NB4 (cell line): ENCODE results near the gene WIF1.

Experiments
- POLR2A ChIP-seq: IDR thresholded peaks from 2 replicates; pipeline ENCODE4 v1.6.1; 2011; ENCODE audit warnings: mild to moderate bottlenecking; ENCODE audit not compliant: insufficient read length; ENCODE audit errors: extremely low read depth
- TF ChIP-seq, protein P1 (sequence below): IDR thresholded peaks from one replicate; pipeline ENCODE4 v1.5.1; 2012; ENCODE audit warnings: low read depth, low read length

DNA sequence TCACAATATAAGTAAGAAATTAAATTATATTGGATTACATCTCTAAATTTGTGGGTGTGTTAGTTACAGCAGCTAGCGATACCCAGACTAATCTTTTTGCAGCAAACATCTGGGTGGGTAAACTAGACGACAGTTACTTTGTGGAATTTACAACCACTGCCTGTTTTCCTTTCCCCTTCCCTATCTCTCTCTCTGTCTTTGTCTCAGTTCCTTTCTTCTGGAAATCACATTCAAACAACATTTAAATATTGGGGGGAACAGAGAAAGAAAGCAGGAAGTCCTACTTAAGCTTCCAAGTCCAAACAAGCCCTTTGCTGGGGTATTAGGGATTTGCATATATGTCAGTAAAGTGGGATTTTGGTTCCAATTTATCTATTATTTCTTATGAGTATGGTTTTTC is 97.6 kb downstream of the WIF1 start:
- TF ChIP-seq, protein P1, sequence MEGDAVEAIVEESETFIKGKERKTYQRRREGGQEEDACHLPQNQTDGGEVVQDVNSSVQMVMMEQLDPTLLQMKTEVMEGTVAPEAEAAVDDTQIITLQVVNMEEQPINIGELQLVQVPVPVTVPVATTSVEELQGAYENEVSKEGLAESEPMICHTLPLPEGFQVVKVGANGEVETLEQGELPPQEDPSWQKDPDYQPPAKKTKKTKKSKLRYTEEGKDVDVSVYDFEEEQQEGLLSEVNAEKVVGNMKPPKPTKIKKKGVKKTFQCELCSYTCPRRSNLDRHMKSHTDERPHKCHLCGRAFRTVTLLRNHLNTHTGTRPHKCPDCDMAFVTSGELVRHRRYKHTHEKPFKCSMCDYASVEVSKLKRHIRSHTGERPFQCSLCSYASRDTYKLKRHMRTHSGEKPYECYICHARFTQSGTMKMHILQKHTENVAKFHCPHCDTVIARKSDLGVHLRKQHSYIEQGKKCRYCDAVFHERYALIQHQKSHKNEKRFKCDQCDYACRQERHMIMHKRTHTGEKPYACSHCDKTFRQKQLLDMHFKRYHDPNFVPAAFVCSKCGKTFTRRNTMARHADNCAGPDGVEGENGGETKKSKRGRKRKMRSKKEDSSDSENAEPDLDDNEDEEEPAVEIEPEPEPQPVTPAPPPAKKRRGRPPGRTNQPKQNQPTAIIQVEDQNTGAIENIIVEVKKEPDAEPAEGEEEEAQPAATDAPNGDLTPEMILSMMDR, result no peak
- TF ChIP-seq POLR2A, result no peak
